NCI-H1417 treated with DMSO at 0.1 percent for 48 hours (cell line): Measurements from ENCODE around the gene COMMD3.

Source experiments
- DNase-seq: peaks from one replicate; lab custom pipeline; 2025; lab: John Stamatoyannopoulos, UW

The COMMD3 gene

DNA sequence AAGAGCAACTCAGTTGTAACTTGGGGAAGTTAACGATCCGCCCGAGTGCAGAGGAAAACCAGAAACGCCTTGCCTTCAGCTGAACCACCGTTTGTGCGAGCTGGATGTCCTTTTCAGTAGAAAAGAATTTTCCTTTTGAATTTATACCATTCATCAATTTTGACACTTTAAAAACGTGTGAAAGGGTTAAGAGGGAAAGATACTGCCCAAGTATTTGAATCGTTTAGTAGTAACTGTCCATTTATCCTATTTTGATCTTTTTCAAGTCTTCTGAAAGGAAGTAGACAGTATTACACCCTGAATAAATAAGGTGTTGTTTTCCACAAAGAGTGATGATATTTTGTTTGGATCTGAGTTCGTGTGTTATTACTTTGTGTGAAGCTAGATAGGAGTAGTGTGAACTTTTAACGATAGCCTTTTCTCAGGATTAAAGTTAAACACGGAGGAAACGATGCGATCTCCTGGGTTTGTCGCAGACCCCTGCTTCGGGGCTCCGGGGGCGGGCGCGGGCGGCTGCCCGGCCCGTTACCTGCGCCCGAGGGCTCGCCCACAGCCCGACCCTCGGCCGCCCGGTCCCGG, 3.9 kb downstream of the COMMD3 start:
- no peak for DNase-seq

DNA sequence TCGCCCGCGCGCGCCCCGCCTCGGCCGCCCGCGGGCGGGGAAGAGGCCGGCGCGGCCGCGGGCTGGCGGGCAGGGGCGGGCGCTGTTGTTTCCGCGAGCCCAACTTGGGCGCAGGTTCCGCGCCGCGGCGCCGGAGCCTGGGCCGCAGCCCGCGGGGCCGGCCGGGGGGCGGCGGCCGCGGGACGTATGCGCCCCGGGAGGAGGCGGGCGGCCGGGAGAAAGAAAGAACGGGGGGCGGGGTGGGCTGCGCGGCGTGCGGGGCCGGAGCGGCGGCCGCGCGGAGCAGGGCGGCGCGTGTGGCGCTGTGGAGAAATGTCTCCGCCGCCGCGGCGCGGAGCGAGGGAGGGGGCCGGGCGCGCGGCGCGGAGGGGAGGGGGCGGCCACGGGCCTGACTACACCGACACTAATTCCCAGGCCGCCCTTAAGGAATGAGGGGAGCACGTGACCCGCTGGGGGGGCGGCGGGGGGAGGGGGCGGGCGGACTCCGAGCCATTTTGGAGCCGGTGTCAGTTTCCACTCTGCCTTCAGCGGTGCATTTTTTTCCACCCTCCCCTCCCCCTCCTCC, 4.5 kb downstream of the COMMD3 start, which contains the start of gene BMI1:
TSS of gene BMI1 (plus strand) at position 509 of the 565 bp plus-strand sequence. CDS start 5,351 bp downstream, outside the sequence.
- DNase-seq: peak; percentile 13

DNA sequence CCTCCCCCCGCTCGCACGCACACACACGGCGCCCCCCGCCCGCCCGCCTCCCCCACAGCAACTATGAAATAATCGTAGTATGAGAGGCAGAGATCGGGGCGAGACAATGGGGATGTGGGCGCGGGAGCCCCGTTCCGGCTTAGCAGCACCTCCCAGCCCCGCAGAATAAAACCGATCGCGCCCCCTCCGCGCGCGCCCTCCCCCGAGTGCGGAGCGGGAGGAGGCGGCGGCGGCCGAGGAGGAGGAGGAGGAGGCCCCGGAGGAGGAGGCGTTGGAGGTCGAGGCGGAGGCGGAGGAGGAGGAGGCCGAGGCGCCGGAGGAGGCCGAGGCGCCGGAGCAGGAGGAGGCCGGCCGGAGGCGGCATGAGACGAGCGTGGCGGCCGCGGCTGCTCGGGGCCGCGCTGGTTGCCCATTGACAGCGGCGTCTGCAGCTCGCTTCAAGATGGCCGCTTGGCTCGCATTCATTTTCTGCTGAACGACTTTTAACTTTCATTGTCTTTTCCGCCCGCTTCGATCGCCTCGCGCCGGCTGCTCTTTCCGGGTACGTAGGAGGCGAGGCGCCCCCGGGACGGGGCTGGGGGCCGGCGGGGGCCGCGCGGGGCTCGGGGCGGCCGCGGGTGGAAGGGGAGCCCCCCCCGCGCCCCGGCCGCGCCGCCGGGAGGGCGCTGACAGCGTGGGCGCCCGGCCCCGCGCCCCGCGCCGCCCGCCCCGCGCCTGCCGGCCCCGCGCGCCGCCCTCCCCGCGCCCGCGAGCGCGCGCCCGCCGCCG, 5.2 kb downstream of the COMMD3 start:
- DNase-seq: no peak

DNA sequence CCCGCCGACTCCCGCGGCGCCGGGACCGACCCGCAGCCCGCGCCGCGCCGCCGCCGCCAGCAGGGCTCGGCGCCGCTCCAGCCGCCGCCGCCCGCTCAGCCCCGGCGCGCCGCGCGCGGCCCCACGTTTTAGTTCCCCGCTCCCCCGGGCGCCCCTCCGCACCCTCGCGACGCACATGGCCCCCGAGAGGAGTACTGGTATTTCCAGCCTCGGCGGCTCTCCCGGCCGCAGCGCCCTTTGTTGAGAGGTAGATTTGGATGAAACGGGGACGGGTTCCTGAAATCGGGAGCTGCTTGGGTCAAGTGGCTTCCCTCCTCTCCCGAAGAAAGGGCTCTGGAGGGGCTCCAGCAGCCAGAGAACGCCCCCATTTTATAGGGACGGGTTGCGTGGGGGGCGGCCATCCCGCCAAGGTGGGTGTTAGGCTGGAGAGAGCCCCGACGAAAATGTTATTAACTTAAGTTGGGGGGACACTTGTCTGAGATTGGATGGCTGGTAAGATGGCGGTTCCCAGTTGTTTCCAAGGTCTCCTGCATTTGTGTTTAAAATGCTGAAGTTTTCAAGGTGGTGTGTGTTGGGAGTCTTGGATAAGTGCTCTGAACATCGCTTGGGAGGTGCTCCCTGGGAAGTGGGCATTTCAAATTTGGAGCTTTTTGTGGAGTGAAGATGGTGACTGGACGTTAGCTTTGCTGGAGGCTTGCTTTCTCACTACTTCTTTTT, 5.9 kb downstream of the COMMD3 start:
- no peak for DNase-seq

DNA sequence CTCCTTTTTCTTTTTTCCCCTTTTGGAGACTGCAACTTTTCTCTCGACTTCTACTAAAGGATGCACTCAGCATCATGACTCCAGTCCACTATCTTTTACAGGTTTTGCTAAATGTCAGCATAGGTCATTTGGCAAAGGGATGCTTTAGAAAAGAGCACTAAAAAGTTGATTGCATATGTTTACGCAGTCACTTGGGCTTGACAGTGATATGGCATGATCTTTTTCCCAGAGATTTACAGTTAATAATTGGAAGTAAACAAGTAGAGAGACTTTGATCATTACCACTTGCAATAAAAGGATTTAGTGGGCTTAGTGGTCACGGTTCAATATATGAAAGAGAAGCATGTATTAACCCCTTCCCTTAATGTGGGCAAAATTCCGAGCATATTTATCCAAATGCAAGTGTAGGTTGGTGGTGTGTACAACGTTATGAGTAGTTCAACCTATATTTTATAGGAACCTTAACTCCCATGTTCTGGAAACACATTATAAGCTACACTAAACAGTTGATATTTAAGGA, 6.5 kb downstream of the COMMD3 start:
- DNase-seq: no peak

DNA sequence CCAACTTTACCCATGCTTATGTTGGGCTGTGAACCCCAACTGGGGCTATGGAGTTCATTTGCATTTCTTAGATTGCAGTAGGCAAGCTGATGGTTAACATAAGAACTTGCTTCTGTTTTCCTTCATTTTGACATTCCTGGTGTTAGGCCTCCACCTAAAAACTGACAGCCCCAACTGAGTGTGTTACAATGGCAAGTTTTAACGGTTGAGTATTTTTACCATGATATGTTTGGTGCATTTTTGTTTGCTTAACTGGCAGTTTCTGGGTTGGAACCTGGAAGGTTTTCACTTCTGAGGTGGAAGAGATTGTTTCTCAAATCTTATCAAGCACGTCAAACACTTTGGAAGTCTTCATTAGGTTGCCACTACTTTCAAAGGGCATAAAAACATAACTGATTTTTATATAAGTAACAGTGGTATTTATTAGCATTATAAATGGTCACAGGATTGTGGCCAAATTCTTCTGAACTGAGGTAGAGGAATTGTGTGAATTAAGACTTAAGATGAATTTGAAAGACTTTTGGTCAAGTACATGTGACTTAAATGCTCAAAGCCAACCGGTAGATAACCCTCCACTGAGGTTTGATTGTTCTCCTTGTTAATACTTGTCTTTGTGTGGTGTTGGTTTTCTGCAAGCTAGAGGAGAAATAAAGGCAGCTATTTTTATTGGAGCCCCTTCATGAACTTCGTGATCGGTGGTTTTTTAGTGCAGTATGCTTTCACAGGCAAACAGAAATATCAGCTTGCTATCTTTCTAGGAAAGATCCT, 7.5 kb downstream of the COMMD3 start:
- no peak for DNase-seq

DNA sequence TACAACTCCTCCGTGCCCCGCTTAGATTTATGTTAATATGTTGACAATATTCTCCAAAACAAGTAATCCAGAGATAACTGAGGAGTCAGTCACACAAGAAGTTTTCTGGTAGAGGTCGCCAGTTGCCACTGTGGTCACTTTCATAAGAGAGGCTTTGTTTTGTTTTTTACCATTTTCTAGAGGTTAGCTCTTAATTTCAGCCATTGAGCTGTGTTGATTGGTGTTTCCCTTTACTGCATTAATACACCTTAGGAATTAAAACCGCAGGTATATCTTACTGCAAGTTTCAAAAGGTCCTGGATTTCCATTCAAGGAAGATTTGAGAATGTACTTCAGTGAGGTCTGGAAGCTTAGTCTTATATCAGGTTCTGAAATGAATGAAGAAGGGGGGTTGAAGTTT, 8.2 kb downstream of the COMMD3 start:
- DNase-seq: no peak

DNA sequence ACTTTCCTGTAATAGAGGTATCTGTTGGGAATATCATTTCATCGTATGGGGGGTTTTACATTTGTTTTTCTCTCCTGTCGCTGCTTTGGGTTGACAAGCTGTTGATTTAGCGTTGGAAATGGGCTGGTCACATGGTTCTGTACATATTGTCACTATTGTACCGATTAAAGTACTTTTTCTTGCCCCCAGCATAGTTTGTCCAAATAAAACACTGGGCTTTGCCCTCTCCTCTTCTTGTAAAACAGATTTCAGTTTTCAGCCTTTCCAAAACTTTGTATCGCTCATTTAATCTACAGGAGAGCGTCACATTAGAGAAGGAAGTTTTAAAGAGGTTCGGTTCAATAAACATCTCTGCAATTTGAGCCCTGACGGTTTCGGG, 8.7 kb downstream of the COMMD3 start:
- DNase-seq: no peak

DNA sequence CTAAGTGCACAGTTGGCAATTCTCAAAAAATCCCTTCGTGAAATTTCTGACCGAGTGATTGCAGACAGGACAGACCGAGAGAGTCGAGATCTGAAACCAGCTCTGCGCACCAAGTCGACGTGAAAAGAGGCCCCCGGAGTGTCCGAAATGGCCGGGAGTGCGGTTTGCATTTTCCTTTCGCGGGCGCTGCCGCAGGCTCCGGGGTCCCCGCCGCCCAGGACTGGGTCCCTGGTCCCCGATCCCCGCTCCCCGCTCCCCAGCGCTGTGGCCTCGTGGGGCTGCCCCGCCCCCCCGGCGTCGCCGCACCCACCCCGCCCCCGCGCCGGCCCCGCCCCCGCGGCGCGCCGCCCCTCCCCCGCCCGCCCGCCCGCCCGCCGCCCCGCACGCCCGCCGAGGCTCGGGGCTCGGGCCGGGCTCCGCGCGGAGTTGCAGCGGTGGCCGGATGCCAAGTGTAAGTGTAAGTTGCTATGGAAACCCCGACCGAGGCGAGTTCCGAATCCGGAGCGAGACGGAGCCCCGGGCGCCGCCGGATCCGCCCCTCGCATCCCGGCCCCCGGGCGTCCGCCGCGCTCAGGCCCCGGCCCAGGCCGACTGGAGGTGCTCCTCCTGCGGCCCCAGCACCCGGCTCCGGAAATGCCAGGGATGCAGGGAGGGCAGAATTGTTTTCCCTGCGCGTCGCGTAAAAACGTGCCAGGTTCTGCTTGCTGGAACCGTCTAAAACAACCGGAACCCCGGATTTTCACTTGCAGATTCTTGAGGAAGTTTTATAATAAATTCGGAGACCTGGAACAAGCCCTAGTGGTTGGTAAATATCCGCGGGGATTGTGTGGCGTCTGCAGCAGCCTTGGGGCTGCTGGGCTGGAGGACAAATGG, 9.3 kb downstream of the COMMD3 start:
- no peak for DNase-seq

DNA sequence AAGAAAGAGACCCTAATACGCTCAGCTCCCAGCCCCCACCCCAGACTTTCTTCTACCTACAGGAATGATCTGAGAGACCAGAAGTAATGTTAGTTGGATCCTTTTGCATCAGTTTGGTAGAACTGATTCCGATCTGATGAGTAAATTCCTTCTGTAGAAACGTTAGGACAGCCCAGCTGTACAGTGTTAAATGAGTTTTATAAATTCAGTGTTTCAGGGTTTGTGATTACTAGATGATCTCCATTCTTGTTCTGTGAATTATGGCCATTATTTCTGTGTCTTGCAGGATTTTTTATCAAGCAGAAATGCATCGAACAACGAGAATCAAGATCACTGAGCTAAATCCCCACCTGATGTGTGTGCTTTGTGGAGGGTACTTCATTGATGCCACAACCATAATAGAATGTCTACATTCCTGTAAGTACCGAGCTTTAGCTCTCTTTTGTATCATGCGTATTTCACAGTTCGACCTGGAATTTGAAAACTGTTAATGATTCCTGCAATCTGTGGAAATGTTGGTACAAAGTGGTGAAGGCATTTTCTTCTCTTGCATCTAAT, 10.0 kb downstream of the COMMD3 start:
- no peak for DNase-seq

DNA sequence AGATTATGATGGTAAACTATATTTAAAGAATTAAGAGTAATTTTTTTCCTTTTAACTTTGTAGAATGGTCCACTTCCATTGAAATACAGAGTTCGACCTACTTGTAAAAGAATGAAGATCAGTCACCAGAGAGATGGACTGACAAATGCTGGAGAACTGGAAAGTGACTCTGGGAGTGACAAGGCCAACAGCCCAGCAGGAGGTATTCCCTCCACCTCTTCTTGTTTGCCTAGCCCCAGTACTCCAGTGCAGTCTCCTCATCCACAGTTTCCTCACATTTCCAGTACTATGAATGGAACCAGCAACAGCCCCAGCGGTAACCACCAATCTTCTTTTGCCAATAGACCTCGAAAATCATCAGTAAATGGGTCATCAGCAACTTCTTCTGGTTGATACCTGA, 13.0 kb downstream of the COMMD3 start:
- DNase-seq: no peak

DNA sequence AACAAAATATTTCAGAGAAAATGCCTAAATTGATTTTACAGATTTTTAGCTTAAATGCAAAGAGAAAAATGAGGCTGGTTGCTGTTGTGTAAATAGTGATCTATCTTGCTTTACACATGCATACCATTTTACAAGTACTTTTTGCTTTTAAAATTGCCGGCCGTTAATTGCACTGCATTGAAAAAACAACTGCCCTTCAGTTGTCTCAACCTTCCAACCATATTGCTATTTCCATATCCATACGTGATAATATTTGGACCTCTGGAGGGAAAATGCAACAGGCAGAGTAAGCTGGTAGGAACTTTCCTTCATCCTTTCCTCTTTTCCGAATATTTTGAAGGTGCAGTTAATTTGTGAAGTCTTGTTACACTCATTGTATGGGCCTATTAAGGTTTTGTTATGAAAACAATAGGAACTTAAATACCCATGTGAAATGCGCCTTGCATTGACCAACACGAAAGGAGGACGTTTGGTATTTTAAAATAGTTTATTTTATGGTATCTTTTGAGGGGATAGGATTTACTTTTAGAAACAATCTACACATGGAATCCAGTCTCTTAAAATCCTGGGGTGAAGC, 16.0 kb downstream of the COMMD3 start:
- DNase-seq: no peak

DNA sequence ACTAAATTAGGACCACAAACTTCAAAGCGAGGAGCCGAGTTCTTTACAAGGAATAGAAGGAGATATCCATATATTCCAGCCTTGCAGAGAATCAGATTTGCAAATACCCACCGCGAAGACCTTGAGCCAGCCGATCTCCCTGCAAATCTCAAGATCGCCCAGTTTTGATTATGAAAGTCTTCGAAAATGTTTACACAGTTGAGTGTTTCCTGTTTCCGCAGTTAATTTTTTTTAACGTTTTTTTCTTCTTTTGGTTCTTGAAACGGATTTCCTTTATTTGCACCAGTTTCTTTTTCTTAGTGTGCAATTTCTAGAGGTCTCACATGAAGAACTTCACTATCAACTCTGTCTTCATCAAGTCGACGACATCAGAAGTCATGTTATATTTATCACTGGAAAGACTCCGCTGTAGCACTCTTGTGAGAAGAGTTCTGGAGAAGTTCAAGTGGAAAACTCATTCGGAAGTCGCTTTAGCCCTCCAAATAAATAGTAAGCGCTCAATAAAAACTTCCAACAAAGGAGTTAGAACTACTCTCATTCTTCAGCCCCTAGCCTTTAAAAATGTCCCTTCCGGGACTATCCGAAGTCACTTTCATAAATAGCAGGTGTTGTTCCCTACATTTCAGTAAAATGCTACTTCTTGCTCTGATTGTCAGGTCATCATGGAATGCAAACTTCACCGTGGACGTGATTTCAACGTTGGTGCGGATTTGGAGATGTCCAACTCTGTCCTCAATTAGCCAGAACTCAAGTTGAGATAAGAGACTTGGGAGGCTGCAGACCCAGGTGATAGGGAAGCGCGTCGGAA, 17.2 kb downstream of the COMMD3 start:
- DNase-seq: no peak

DNA sequence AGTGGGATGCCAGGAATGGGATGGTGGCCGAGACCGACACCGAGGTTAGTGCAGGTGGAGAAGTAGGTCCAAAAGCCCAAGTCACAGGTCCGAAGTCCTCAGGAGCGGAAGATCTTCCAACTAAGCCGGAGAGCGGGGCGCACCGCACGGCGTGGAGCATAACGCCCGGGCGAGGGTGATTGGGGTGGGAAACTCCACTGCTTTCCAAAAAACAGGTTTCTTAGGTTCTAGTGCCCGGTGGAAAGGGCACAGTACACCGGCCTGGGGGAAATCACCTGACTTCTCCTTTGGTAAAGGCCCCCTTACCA, 17.7 kb downstream of the COMMD3 start:
- no peak for DNase-seq

DNA sequence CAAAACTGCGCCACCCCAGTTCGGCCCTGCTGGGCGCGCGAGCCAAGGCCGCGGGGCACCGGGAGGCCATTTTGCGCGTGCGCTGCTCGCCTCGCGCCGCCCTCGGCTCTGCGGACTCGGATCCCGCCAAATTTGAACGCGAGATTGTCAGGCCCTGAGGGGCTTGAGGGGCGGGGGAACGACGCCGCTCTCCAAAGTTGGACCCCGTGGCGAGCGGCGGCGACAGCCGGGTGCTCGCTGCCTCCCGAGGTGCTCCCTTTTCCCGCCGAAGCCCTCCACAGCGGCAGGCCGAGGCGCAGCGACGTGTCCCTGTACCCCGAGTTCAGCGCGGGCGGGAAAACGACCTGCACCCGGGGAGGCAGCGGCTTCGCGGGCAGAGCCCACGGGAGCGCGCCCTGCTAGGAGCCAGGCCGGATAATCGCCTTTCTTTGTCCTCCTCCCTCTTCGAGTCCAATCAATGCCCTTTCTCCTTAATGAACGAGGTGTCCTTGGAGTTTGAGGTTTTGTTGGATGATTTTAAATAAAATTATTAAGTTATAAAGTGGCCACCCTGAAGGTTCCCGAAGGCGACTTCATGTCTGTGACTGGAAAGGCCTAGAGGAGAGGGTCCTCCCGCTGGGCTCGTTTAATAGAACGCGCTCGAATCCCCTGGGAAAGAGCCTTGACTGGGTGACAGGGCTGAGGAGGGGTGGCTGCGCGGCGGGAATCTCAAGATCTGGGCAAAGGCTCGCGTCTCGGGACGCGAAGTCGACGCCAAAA, 18.4 kb downstream of the COMMD3 start:
- DNase-seq: no peak

DNA sequence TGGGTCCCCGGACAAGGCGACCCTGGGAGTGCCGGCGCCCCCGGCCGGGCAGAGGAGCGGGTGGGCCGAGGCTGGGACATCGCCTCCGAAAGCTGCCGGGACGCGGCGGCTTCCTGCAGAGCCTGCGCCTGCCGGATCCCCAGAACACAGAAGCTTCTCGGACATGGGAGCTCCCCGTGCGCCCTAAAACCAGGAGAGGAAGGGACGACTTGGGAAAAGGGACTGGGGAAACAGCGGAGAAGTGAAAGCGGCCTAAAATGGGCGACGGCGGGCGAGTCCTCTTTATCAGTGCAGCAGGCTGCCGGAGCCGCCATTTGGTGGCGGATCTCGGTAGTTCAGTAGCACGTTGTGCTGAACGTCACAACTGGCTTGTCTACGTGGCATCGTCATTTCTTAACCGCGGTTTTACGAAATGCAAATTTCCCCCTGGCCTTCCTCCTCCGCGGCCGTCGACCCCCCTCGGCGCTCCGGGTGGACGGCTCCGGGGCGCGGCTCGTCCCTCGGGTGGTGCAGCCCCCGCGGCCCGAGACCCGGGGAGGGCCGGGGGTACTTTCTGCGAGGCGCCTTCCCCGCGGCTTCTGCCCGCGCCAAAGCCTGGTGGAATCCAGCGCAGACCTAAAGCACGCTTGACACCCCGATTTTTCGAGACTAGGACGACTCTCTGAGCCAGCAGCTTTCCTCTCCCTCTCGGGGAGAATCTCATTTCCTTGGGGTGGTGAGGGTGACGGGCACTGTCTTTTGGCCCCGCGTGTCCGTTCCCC, 19.2 kb downstream of the COMMD3 start:
- no peak for DNase-seq

DNA sequence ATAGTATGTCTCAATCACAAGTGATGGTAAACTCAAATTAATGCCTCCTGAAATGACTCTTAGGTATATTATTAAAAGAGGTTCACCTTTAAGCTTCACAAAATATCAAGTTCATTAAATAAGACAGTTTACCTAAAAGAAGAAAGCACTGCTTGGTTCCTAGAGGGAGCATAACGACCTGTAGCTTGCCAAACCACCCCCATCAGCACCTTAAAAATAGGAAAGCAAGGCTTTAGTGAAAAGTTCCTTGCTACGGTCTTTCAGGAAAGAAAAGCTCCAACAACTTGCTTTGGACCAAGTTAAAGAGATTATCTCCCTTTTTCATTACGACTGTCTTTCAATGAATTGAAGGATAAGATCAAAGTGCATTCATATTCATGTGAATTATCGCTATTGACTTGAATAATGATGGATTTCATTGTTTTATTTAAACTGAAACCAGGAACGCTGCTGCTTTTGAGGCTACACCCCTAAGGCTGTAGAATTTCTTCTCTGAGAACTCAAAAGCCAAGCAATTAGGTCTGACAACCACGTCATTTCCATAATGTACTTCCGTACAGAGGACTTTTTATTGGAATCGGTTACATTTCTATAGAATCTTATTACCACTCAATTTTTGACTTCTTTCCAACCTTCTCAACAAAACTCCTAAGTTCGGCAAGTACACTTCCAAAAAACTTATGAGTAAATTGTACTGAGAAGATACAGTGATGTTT, 22.2 kb downstream of the COMMD3 start:
- DNase-seq: no peak
